Liver (tissue), 3 donors: ENCODE measurements around the gene JMJD4.

Source experiments
- SP1 ChIP-seq: IDR thresholded peaks from 2 replicates; pipeline ENCODE4 v1.6.1; 2018; ENCODE audit warnings: antibody characterized with exemption, mild to moderate bottlenecking
- YY1 ChIP-seq: IDR thresholded peaks from 2 replicates; pipeline ENCODE4 v1.6.1; 2016; ENCODE audit warnings: antibody characterized with exemption, mild to moderate bottlenecking
- TF ChIP-seq, protein P1 (sequence below): fragments of 150-350 bp; IDR thresholded peaks from 2 replicates; pipeline ENCODE4 v1.5.1; 2017; ENCODE audit warnings: improper control_type of control experiment, low read depth, low read length; ENCODE audit not compliant: missing input control
- TF ChIP-seq, protein P2 (sequence below): IDR thresholded peaks from 2 replicates; pipeline ENCODE4 v1.6.1; 2016; ENCODE audit warnings: antibody characterized with exemption
- TF ChIP-seq, protein P3 (sequence below): IDR thresholded peaks from 2 replicates; pipeline ENCODE4 v1.6.1; 2016; ENCODE audit warnings: antibody characterized with exemption, mild to moderate bottlenecking
- donor health status: healthy.
- donor health status: healthy.

DNA sequence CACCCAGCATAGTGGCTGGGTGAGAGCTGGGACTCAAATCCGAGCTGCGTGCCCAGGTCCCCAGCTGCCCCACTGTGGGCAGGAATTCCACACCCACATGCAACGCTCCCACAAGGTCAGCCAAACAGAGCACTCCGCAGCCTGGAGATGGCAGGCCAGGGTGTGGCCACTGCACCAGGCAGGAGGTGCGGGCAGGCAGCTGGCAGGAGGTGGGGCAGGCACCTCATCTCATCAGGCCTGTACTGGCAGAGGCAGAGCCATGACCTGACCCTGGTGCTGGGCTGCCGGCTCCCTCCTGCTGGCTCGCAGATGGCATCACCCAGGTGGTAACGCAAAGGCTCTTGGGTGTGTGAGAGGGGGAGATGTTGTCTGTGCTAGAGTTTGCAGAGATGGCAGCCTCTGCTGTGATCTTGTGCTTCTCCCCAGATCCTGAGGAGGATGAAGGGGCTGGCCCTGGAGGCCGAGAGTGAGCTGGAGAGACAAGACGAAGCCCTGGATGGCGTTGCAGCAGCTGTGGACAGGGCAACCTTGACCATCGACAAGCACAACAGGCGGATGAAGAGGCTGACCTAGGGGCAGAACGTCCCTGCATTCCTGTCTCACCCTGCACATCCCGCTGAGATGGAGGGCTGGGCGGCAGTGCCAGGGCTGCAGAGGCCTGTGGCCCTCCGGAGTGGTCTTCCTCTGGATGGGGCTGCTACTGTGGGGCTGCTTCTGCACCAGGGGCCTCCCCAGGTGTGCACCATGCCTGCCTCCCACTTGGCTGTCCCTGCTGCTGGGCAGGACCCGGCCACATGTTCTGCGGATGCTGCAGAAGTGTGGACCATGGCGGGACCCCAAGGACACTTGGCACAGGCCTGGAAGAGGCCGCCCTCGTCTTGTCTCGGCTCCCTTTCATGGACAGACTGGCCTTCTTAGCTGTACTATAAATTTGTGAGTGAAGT, 45.3 kb upstream of the JMJD4 start:
- TF ChIP-seq, protein P1, sequence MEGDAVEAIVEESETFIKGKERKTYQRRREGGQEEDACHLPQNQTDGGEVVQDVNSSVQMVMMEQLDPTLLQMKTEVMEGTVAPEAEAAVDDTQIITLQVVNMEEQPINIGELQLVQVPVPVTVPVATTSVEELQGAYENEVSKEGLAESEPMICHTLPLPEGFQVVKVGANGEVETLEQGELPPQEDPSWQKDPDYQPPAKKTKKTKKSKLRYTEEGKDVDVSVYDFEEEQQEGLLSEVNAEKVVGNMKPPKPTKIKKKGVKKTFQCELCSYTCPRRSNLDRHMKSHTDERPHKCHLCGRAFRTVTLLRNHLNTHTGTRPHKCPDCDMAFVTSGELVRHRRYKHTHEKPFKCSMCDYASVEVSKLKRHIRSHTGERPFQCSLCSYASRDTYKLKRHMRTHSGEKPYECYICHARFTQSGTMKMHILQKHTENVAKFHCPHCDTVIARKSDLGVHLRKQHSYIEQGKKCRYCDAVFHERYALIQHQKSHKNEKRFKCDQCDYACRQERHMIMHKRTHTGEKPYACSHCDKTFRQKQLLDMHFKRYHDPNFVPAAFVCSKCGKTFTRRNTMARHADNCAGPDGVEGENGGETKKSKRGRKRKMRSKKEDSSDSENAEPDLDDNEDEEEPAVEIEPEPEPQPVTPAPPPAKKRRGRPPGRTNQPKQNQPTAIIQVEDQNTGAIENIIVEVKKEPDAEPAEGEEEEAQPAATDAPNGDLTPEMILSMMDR, result no peak
- TF ChIP-seq, protein P2, sequence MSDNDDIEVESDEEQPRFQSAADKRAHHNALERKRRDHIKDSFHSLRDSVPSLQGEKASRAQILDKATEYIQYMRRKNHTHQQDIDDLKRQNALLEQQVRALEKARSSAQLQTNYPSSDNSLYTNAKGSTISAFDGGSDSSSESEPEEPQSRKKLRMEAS, result no peak
- TF ChIP-seq, protein P3, sequence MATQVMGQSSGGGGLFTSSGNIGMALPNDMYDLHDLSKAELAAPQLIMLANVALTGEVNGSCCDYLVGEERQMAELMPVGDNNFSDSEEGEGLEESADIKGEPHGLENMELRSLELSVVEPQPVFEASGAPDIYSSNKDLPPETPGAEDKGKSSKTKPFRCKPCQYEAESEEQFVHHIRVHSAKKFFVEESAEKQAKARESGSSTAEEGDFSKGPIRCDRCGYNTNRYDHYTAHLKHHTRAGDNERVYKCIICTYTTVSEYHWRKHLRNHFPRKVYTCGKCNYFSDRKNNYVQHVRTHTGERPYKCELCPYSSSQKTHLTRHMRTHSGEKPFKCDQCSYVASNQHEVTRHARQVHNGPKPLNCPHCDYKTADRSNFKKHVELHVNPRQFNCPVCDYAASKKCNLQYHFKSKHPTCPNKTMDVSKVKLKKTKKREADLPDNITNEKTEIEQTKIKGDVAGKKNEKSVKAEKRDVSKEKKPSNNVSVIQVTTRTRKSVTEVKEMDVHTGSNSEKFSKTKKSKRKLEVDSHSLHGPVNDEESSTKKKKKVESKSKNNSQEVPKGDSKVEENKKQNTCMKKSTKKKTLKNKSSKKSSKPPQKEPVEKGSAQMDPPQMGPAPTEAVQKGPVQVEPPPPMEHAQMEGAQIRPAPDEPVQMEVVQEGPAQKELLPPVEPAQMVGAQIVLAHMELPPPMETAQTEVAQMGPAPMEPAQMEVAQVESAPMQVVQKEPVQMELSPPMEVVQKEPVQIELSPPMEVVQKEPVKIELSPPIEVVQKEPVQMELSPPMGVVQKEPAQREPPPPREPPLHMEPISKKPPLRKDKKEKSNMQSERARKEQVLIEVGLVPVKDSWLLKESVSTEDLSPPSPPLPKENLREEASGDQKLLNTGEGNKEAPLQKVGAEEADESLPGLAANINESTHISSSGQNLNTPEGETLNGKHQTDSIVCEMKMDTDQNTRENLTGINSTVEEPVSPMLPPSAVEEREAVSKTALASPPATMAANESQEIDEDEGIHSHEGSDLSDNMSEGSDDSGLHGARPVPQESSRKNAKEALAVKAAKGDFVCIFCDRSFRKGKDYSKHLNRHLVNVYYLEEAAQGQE, result no peak
- no peak for TF ChIP-seq YY1
- TF ChIP-seq SP1, result no peak
